ENCODE data around the gene STARD13. TPM values are rescaled to one million over a fixed set of nuclear protein-coding genes. Genes with fewer than 3 reads are reported as not detected.

The STARD13 gene
- total RNA-seq, 6 experiments from 2014 or later: 7.0 to 16.1 (median 9.8) TPM

DNA sequence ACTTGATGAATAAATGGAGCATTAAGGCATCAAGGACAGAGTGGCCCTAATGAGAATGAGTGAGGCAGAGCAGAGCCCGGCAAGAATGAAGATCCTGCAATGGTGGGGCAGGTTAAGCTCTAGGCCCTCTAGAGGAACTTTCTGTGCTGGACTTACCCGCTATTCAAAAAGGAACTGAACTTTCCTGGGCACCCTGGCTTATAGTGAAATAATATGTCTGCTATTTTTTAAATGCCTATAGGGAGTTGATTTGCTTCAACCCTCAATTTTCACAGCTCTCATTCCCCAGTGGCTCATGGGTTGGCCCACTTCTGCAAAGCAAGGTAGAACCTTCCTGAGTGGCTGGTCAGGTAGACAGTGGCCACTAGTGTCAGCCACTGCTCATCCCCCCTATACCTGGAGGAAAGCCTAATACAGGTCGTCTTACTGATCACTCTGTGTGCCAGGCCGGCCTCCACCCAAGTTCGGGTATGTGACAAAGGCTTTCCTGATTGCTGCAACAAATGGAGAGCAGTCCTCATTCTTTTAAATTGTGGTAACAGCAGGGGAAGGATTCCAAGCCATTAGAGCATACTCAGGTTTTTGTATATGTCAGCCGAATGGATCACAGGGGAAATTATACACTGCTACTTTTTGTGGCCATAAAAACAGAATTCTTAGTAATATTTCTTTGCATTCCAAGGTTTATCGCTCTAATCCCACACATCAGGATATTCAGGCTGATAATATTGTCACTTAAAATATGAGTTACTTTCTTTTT is 166.4 kb downstream of the STARD13 start:
- no peak for DNase-seq
- peaks cover 0 to 16% (median 0%) of the 10 kb centered on the region in 4 donors for H3K36me3 ChIP-seq
- no peaks in the 10 kb centered on the region for H3K27me3 ChIP-seq
- no peak overlapping the region for H3K27ac ChIP-seq
- WGBS (ENCODE audit: insufficient coverage, low coverage, low lambda C conversion rate, missing lambda C conversion rate): 88% methylated on average over 6 of the region's 7 CpGs
- ATAC-seq: no peak
- no peak overlapping the region for H3K4me3 ChIP-seq
- no peaks in the 10 kb centered on the region for H3K9me3 ChIP-seq
- intact Hi-C loops (cut with DNase I): no loop called here
- H3K4me1 ChIP-seq: peaks cover 0 to 31% (median 3%) of the 10 kb centered on the region in 4 donors
- no peak for TF ChIP-seq POLR2A (IDR thresholded peaks at IDR 0.05)
- TF ChIP-seq, protein P1, sequence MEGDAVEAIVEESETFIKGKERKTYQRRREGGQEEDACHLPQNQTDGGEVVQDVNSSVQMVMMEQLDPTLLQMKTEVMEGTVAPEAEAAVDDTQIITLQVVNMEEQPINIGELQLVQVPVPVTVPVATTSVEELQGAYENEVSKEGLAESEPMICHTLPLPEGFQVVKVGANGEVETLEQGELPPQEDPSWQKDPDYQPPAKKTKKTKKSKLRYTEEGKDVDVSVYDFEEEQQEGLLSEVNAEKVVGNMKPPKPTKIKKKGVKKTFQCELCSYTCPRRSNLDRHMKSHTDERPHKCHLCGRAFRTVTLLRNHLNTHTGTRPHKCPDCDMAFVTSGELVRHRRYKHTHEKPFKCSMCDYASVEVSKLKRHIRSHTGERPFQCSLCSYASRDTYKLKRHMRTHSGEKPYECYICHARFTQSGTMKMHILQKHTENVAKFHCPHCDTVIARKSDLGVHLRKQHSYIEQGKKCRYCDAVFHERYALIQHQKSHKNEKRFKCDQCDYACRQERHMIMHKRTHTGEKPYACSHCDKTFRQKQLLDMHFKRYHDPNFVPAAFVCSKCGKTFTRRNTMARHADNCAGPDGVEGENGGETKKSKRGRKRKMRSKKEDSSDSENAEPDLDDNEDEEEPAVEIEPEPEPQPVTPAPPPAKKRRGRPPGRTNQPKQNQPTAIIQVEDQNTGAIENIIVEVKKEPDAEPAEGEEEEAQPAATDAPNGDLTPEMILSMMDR (IDR thresholded peaks at IDR 0.05): no peak

DNA sequence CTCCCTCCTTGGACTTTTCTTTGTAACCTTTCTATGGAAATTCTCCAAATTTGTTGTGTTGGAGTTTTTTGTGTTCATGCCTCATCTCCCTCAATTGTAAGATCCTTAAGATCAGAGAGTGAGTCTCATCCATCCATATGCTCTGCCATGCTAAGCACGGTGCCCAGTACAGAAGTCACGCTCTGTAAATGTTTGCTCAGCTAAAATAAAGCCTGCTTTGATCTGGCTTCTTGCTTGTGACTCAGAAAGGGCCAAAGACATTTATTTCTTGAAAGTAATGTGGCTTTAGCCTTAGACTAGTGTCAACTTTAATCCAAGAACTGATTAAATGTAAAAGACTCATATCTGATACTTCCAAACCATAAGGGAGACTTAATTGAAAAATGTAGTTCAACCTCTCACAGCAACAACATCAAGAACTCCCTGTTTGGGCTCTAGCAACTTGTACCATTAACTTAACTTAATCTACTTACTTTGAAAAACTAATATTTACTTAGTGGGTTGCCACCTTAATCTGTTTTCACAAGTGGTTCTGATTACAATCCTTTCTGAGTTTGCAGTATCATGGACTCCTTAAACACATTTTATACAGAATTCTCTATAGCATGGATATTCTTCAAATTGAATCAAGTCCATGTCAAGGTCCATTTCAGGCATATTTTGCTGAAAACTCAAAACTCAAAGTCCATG is 169.1 kb downstream of the STARD13 start:
- H3K27me3 ChIP-seq: no peaks in the 10 kb centered on the region
- H3K9me3 ChIP-seq: no peaks in the 10 kb centered on the region
- no peak overlapping the region for H3K27ac ChIP-seq
- no peak for DNase-seq
- ATAC-seq: peak in 3 of 4 donors; percentile 25 to 53 (median 31)
- H3K36me3 ChIP-seq: peaks cover 0 to 16% (median 1%) of the 10 kb centered on the region in 4 donors
- intact Hi-C loops (cut with DNase I): no loop called here
- TF ChIP-seq, protein P1 (IDR thresholded peaks at IDR 0.05): no peak
- TF ChIP-seq POLR2A (IDR thresholded peaks at IDR 0.05): no peak
- WGBS (ENCODE audit: insufficient coverage, low coverage, low lambda C conversion rate, missing lambda C conversion rate): 50% methylated on average over 2 of the region's 2 CpGs
- no peak overlapping the region for H3K4me3 ChIP-seq
- H3K4me1 ChIP-seq: peaks cover 0 to 22% (median 3%) of the 10 kb centered on the region in 4 donors

DNA sequence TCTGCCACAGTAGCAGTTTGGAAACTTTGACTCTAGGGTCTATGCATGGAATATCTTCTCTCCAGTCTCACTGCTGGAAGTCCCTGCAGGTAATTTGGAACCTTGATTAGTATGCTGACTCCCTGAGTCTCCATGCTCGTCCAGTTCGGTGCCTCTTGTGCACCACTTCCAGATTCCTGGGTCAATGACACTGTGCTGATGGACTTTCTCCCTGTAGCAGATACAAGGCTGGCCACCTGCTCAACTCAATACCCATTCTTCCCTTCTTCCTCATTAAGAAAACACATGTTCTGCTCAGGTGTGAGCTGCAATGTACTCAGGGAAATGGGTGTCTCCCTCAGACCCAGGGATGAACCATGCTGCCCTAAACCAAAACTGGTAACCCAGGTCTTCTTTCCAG is 170.3 kb downstream of the STARD13 start:
- H3K4me1 ChIP-seq: peaks cover 0 to 22% (median 3%) of the 10 kb centered on the region in 4 donors

DNA sequence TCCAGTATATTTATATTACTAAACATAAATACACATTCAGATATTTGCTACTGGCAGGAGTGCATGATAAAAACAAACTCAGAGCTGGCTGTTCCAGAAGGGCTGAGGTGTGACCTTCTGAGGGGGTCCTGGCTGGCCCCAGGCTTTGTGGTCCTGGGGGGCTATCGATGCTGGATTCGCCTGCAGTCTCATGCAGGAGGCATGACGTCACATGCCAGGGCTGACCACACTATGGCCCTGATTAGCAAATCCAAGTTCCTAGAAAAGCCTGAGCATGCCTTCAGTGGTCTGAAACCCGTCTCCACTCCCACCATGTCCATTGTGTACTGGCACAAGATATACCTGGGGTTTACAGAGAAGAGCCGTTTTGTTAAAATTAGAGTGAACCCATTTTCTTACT is 171.4 kb downstream of the STARD13 start:
- no peak overlapping the region for H3K27ac ChIP-seq
- 87% methylated on average over 4 of the region's 5 CpGs for WGBS (ENCODE audit: insufficient coverage, low coverage, low lambda C conversion rate, missing lambda C conversion rate)
- ATAC-seq (no peak), DNase-seq (no peak)
- H3K4me3 ChIP-seq: no peak overlapping the region
- intact Hi-C loops (cut with DNase I): no loop called here
- no peak for TF ChIP-seq POLR2A (IDR thresholded peaks at IDR 0.05)
- TF ChIP-seq, protein P1 (IDR thresholded peaks at IDR 0.05): no peak
- H3K27me3 ChIP-seq: no peaks in the 10 kb centered on the region
- H3K36me3 ChIP-seq: peaks cover 0 to 23% (median 13%) of the 10 kb centered on the region in 4 donors
- no peaks in the 10 kb centered on the region for H3K9me3 ChIP-seq
- peaks cover 0 to 22% (median 3%) of the 10 kb centered on the region in 4 donors for H3K4me1 ChIP-seq

More for the DNA sequence above, 170.3 kb downstream of the STARD13 start:
- Histone ChIP-seq H3K27me3 (no peaks in the 10 kb centered on the region), H3K27ac (no peak overlapping the region), H3K36me3 (peaks cover 0 to 18% (median 5%) of the 10 kb centered on the region in 4 donors), H3K4me3 (no peak overlapping the region), H3K9me3 (no peaks in the 10 kb centered on the region)
- 30% methylated on average over 2 of the region's 2 CpGs for WGBS (ENCODE audit: insufficient coverage, low coverage, low lambda C conversion rate, missing lambda C conversion rate)
- intact Hi-C loops (cut with DNase I): no loop called here
- TF ChIP-seq, protein P1 (IDR thresholded peaks at IDR 0.05): no peak
- no peak for TF ChIP-seq POLR2A (IDR thresholded peaks at IDR 0.05)
- DNase-seq (no peak), ATAC-seq (peak; percentile 63 to 87 (median 75))

Measured in right lobe of liver (tissue), 6 donors.